OCI-LY1 (cell line): Measurements from ENCODE around the gene IFT27.

Experiments
- EZH2 ChIP-seq: fragments of 200-600 bp; sonication (generic), shearing (Covaris generic); IDR thresholded peaks from 2 replicates; pipeline ENCODE4 v1.8.0; 2017; ENCODE audit warnings: borderline replicate concordance, mixed run types, mild to moderate bottlenecking, antibody characterized with exemption, low read length, moderate library complexity, mixed read lengths
- TF ChIP-seq, protein P1 (sequence below): fragments of 200-600 bp; sonication (generic), shearing (Covaris generic); IDR thresholded peaks from 2 replicates; pipeline ENCODE4 v1.5.1; 2017; ENCODE audit warnings: mild to moderate bottlenecking, antibody characterized with exemption, low read length, moderate library complexity, mixed read lengths

DNA sequence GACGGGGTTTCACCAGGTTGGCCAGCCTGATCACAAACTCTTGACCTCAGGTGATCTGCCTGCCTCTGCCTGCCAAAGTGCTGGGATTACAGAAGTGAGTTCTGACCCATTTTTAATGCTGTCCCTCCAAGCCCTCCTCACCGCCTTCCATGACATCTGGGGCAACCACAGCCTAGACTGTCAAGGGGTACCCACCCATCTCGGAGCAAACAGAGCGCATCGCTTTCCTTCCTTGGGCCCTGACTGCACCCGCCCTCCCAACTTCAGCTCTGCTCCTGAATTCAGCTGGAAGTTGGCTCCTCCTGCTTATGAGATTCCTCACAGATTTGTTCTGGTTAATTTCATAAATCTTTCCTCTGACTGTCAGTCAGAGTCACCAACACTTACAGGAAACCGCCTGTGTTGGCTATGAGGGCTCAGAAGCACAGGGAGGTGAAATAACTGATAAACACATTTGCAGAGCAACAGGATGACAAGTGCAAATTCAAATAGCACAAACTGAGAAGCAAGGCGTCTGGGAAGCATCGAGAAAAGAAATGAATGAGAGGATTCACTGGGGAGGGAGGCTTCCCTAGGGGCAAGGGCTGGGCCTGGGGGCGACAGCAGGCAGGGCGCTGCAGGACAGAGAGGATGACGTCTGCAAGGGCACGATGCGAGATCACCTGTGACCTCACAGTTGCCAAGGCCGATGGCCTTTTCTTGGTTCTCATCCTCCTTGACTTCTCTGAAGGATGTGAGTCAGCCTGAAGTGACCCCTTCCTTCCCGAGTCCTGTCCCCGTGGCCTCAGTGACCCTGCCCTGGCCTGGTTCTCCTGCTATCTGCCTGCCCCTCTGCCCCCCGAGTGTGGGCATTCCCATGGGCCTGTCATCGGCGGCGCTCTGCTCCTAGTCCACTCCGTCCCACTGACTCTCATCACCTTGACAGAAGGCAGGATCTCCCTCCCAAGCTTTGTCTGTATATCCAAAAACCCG is 6.1 kb downstream of the IFT27 start:
- TF ChIP-seq, protein P1, sequence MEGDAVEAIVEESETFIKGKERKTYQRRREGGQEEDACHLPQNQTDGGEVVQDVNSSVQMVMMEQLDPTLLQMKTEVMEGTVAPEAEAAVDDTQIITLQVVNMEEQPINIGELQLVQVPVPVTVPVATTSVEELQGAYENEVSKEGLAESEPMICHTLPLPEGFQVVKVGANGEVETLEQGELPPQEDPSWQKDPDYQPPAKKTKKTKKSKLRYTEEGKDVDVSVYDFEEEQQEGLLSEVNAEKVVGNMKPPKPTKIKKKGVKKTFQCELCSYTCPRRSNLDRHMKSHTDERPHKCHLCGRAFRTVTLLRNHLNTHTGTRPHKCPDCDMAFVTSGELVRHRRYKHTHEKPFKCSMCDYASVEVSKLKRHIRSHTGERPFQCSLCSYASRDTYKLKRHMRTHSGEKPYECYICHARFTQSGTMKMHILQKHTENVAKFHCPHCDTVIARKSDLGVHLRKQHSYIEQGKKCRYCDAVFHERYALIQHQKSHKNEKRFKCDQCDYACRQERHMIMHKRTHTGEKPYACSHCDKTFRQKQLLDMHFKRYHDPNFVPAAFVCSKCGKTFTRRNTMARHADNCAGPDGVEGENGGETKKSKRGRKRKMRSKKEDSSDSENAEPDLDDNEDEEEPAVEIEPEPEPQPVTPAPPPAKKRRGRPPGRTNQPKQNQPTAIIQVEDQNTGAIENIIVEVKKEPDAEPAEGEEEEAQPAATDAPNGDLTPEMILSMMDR = no peak
- no peak for TF ChIP-seq EZH2
